ENCODE data around the gene SPON1.
"Not testable (repeated sequence)": the region's sequence is repeated elsewhere in the genome, so short reads cannot be mapped to it uniquely, and the experiment has no call there.

Gene SPON1

DNA sequence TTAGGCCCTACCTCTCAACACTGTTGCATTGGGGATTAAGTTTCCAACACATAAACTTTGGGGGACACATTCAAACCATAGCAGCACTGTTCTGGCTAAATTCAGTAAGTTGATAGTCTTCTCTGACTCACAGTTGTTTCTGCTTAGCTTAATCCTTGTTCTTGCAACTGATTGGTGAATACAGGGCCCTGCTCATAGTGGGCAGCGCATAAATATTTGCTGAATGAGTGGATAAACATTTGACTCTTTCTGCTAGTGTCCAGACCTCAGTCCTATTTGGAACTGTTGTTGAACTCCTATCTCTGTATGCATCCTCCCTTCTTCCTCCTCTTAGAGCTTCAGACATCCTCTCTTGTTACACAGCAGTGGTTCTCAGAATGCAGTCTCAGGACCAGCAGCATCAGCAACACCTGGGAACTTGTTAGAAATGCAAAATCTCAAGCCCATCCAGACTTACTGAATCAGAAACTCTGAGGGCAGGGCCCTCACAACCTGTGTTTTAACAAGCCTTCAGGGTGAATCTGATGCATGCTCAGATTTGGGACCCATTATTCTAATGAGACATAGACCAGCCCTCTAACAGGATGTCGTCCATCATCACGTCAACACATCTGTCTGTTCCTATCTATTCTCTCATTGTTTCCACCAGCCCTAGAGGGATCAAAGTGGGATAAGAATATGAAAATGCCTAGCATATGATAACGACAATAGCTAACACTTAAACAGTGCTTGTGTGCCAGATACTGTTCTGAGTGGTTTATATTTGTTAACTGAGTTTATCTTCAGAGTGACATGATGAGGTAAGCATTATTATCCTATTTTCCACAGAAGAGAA lies 22.3 kb downstream of the SPON1 start:
- DNase-seq, result no peak

DNA sequence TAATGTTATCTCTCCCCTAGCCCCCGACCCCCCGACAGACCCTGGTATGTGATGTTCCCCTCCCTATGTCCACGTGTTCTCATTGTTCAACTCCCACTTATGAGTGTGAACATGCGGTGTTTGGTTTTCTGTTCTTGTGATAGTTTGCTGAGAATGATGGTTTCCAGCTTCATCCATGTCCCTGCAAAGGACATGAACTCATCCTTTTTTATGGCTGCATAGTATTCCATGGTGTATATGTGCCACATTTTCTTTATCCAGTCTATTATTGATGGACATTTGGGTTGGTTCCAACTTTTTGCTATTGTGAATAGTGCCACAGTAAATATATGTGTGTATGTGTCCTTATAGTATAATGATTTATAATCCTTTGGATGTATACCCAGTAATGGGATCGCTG lies 24.2 kb downstream of the SPON1 start:
- not testable (repeated sequence) for DNase-seq

DNA sequence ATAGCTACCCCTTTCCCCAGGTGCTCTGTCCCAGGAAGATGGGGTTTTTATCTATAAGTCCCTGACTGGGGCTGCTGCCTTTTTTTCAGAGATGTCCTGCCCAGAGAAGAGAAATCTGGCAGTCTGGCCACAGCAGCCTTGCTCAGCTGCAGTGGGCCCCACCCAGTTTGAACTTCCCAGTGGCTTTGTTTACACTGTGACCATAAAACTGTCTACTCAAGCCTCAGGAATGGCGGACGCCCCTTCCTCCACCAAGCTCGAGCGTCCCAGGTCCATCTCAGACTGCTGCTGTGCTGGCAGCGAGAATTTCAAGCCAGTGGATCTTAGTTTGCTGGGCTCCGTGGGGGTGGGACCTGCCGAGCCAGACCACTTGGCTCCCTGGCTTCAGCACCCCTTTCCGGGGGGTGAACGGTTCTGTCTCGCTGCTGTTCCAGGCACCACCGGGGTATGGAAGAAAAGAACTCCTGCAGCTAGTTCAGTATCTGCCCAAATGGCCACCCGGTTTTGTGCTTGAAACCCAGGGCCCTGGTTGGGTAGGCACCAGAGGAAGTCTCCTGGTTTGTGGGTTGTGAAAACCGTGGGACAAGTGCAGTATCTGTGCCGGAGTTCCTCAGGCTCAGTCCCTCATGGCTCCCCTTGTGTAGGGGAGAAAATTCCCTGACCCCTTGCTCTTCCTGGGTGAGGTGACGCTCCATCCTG lies 29.8 kb downstream of the SPON1 start:
- not testable (repeated sequence) for DNase-seq

DNA sequence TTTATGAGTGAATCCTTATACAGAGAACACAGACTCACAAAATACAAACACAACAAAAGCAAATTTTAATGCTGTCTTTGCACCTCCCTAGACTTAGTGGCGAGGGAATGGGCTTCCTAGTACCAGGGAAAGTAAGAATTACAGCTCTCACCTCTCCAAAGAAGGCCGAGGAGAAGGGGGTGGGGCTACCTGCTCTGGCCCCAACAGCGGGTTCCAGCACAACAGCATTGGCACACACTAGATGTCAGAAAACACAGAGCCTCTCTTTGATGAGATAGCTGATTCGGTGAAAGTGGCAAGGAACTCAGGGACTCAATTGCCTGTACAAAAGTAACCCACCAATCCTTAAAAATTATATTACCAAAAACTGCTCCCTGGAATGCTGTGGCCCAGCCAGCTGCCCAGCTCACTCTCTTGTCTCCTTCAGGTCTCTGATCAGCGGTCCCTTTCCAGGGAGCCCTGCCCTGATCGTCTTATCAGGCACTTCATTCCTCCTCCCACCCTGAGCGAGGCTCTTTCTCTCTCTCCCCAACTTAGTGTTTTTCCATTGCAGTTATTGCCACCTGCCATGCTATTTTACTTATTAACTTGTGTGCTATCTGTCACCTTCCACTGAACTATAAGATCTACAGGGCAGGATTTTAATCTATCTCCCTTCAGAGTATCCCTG lies 30.7 kb downstream of the SPON1 start:
- DNase-seq, result no peak

DNA sequence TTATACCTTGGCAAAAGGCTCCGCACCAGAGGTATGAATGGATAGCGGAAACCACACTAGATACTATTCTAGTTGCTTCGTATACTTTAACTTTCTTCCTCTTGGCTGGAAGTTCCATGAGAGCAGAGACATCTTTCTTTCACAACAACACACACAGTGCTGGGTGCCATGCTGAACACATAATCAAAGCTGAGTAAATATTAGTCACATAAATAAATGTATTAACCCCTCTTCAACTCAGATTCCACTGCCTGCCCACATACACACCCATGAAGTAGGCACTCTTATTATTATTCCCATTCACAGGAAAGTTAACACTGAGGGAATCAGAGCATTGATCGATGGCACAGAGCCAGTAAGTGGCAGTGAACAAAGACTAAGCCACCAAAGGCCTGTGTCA lies 35.4 kb downstream of the SPON1 start:
- no peak for DNase-seq

DNA sequence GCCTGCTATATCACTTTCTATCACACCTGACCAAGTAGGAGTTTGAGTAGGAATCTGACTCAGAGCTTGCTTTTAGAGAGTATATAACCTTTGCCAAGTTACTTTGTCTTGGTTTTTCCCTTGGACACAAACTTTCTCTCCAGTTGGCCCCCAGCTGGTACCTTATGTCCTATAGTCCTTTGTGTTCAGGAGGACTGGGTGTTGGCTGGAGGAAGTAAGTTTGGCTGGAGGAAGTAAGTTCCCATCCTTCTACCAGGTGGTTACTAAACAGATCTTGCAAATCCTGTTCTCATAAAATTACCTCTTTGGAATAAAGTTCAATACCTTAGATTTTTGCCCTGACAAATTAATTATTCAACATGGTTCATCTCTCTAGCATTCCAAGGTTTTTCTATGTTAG lies 37.2 kb downstream of the SPON1 start:
- DNase-seq, result no peak

DNA sequence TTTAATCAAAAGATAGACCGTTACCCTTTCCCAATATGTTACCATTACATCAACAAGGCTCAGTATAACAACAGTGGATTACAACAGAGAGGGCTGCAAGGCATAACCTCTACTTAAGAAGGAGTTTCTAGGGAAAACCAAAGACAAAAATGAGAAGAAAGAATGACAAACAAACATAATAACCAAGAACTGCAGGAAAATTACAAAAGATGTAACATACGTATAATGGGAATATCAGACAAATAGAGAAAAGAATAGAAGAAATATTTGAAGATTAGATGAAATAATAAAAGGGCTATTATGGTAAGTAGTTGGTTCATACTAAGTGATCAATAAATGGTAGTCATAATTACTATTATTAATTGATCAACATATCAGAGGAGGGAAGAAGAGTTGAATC lies 39.1 kb downstream of the SPON1 start:
- DNase-seq, result no peak

DNA sequence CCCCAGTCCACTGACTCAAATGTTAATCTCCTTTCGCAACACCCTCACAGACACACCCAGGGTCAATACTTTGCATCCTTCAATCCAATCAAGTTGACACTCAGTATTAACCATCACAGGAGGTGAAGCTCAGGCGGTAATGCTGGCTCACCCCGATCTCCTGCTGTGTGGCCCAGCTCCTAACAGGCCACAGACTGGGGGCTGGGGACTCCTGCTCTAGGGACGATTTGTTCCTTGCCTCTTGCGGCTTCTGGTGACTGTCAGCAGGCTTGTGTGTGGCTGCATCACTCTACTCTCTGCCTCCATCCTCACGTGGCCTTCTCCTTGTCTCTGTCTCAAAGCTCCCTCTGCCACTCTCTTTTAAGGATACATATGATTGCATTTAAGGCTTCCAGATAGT lies 45.0 kb downstream of the SPON1 start:
- no peak for DNase-seq

DNA sequence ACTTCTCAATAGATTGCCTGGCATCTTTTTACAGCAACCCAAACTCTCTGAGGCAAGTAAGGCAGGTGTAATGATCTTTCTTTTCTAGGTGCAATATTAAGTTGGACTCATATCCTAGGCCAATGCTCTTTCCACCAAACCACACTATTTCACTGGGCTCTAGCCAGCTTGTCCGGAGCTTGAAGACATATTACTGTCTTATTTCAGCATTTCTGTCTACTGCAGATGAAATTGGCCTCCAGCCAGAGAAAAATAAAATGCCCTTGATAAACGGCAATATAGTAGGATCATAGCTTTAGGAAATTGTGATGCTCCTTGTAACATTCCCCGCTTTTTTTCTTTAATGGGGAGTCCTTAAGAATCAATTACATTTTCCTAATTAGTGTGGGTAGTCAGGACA lies 48.1 kb downstream of the SPON1 start:
- no peak for DNase-seq

DNA sequence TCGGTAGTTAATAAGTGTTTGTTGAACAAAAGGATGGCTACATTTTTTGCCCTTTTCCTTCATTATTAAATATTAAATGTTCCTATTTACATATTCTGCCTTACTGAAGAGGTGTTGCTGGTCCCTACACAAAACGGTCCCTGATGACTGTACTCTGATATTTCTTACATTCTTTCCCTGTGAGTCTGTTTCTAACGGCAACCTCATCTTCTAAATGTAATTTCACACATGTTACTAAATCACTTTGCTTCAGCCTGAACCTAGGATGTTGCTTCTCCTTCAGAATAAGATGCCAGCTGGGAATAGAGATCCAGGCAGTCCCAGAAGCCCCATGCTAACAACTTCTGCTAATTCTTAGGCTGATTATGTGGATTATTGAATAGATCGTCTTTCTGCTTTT lies 50.3 kb downstream of the SPON1 start:
- no peak for DNase-seq

DNA sequence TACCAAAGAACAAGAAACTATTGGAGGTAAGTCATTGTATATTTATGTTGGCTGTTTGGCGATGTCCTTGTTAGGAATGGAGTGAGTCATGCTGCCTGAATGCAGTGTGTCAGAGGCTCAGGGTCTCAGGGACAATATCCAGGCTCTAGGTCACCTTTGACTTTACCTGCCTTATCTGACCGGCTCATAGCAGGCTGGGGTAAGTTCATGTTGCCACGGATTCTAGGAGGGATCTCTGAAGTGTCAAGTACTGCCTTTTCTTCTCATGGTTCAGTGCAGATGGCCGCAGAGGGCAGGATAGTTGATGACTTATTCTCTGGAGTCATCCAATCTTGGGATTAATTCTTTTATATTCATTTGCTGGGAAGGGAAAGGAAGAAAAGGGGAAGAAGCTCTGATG lies 53.2 kb downstream of the SPON1 start:
- DNase-seq, result no peak

DNA sequence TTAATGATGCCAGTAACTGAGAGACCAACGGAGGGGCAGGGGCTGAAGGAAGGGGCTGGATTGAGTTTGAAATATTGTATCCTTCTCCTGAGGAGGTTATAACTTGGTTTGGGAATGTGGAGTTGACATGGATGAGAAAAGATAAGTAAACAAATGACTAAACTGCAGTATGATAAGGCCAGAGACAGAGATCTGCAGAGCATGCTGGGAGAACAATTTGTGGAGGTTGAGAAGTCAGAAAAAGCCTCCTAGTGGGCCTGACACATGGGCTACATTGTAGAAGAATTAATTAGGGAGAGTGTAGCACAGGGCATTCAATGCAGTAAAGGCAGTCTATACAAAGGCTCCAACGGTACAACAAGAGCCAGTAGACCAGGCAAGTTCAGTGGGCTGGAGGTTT lies 55.9 kb downstream of the SPON1 start:
- no peak for DNase-seq

DNA sequence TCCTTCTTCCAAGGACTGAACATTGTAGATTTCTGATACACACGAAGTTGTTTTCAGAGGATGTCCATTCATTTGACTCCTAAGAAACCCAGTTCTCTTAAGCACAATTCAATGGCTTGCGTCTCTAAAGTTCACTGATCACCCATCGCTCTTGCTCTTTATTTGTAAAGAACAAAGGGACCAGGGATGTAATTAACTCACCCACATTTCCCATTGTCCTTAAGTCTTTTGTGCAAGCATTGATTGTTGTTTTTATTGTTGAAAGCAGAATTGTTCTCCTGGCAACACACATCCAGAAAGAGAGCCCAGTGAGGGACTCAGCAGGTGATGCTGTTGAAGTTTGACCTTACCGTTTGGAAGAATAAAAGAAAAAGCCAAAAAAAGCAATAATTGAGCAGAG lies 59.2 kb downstream of the SPON1 start:
- DNase-seq, result no peak

DNA sequence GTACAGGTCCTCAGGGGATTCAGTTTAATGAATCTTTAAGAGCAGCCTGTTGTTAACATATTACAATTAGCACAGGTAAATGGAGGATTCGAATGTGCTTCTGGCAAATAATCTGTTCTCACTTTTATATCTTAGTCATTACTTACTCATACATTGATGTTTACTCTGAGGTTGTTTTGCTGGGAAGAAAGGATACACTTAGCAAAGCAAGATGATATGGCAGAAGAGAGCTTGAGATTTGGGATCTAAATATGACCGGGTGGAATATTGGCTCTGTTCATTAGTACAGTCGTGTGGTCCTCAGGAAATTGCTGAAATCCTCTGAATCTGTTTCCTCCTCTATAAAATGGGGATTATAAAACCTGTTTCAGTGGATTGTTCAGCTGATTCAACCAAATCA lies 59.7 kb downstream of the SPON1 start:
- no peak for DNase-seq

DNA sequence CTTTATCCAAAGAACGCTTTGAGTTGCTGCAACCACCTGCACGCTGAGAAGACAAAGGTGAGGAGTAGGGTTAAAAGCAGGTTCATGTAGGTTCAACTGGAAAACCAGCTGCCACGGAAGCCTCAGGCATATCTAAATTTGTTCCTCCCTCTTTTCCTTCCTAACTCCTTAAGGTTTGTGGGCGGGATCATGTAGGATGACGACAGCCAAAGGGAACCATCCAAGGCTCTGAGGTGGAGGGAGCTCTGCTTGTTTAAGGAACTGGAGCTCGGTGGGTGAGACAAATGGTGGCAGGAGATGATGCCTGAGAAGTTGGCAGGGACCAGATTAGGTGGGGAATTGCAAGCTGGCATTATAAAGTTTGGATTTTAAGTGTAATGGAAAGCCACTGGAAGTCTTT lies 60.3 kb downstream of the SPON1 start:
- DNase-seq, result no peak

DNA sequence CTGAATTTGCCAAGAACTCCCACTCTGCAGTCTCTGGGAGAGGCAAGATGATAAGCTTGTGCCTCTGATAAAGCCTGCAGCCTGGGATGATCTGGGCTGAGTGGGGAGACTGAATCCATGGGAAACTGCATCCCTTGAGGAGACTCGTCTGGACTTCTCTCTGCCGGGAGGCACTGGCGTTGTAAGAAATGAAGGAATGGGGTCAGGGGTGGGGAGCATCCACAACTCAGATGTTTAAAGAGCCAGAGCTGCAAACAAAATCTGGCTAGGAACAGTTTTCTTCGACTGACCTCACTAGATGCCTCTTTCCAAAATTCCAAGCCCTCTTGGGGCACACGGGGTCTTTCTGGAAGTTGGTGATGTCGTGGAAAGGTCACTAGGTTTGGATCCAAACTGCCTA lies 64.4 kb downstream of the SPON1 start:
- no peak for DNase-seq

DNA sequence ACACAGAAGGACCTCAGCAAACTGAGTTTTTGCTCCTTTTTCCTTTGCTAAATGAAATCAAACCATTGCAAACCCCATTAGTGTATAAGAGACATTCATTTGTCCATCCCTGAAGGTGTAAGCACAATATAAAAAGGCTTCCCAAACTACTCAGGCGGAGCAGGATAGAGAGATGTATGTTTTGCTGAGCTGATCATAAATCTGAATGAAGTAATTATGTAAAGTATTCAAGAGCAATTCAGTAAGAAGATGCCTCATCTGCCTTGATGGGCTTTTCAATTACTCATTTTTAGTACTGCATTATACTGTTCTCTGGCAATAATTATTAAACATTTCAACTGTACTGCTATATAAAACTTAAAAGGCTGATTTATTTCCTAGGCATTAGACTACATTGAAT lies 65.0 kb downstream of the SPON1 start:
- no peak for DNase-seq

DNA sequence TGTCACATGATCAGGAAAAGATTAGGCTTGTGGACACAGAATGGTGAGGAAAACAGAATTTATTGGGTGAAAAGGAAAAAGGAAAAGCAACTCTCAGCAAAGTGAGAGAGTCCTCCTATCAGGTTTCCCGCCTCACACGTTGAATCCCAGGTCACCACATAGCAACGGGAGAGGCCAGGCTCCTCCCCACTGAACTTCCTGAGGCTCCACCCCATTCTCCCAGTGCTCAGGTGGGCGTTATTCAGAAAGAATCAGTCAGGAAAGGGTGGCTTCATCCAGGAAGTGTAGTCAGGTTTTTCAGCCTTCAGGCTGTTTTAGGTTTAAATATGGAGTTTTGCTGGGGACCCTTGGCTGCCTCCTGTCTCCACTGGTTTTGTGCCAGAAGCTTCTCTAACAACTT lies 66.9 kb downstream of the SPON1 start:
- DNase-seq, result no peak

DNA sequence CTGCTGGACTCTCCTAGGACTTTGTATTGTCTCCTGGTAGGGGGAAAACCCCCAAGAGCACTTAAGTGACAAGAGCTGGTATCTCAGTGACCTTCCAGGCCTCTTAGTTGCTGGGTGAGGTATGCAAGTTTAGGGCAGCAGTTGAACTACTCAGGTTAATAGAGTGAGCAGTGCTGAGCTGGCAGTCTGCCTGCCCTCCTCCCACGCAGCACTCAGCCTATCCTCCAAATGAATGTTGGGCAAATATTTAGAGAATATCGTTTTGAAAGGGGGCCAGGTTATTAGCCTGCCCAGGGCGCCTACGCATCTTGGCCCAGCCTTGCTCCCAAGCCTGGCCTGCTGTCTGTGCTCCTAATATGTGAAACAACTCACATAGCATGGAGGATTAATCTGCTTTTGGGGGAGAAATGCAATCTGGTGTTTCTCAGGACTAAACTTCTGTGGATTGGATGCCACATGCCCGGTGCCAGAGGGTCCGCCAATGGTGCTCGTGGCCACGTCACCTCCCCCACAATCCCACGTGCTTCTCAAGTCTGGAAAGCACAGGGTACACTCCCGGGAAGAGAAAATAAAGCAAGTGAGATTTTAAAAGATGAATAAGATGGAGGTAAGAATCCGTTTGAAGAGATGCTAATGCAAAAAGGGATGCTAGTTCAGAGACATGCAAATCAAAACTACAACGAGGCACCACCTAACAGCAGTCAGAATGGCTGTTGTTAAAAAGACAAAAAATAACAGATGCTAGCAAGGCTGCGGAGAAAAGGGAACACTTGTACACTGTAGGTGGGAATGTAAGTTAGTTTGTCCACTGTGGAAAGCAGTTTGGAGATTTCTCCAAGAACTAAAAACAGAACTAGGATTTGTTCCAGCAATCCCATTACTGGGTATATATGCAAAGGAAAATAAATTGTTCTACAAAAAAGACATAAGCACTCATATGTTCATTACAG lies 67.7 kb downstream of the SPON1 start:
- no peak for DNase-seq

DNA sequence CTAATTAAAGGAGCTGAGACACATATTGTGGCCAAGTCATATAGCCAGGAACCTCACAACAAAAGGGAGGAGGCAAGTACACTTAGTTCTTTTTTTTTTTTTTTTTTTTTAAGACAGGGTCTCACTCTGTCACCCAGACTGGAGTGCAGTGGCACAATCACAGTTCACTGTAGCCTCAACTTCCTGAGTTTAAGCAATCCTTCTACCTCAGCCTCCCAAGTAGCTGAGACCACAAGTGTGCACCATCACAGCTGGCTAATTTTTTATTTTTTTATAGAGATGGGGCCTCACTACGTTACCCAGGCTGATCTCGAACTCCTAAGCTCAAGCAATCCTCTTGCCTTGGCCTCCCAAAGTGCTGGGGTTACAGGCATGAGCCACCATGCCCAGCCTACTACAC lies 73.0 kb downstream of the SPON1 start:
- not testable (repeated sequence) for DNase-seq

DNA sequence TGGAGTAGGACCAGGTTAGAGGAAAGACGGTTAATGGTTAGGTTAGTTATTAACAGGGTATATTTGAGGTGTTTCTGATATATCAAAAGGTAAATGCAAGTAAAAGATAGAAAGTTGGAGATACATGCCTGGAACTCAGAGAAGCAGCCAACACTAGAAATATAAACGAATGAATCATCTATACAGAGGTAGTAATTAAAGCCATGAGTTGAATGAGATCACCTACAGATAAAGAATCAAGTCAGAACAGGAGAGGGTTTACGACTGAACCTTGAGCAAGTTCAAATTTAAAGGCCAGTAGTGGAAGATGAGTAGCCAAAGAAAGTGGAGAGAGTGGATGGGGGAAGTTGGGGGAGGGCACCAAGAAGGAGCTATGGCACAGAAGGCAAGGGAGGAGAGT lies 73.9 kb downstream of the SPON1 start:
- no peak for DNase-seq

DNA sequence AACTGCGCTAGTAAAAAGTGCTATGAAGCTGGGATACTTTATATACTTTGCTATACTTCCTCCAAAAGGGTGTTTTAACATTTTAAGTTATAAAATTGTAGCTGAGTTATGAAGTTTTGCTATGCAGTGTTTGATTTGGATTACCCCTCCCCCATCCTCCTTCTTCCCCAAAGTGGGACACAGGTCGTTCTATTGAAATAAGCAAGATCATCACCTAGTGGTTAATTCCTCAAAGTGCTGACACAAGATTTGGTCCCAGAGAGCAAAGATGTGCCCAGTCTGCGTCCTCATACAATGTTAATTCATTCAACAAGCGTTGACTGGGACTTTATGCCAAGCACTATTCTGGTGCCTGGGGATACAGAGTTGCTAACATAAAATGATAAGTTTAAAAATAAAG lies 78.5 kb downstream of the SPON1 start:
- no peak for DNase-seq

DNA sequence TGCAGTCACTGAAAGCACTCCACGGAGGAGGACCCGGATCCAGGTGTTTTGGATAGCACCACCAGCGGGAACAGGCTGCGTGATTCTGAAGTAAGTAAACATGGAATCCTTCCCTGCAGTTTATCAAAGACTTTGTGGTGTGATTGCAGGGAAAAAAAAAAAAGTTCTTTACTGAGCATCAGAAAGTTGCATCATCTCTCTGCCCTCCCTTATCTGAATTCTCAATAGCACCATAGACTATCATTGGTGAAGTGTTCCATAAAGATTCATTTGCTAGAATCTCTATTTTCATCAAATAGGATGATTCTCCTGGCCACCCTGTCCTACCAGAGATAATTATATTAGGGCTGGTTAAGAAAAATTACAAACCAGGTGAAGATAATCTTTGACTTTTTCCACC lies 79.0 kb downstream of the SPON1 start:
- no peak for DNase-seq

All from NCI-H187 treated with DMSO at 0.1 percent for 48 hours (cell line).